ENCODE results near the gene EXOSC9. TPM values are rescaled to one million over a fixed set of nuclear protein-coding genes. Genes with fewer than 3 reads are reported as not detected.

Gene EXOSC9
- total RNA-seq, 2 experiments from 2014 or later, result 58.4 to 66.0 TPM

- Histone ChIP-seq H3K79me2 (ENCODE audit: insufficient read depth, low read depth, low read length) (no peaks in the 10 kb centered on the region), H3K27ac (ENCODE audit: low read depth, low read length, poor library complexity, severe bottlenecking) (no peak overlapping the region), H3K9me2 (ENCODE audit: insufficient read depth, low read length) (no peaks in the 10 kb centered on the region), H3K4me3 (ENCODE audit: low read depth, low read length, poor library complexity, severe bottlenecking) (no peak overlapping the region), H3K9me3 (ENCODE audit: low read length) (no peaks in the 10 kb centered on the region), H3K36me3 (ENCODE audit: insufficient read depth, low read length) (peaks cover 11% of the 10 kb centered on the region), H3K4me2 (ENCODE audit: low read length) (no peak overlapping the region), H2AFZ (ENCODE audit: low read length) (no peak overlapping the region), H4K20me1 (ENCODE audit: insufficient read depth, low read length) (no peaks in the 10 kb centered on the region), H3K4me1 (ENCODE audit: insufficient read depth, low read length, poor library complexity, severe bottlenecking) (no peaks in the 10 kb centered on the region)
- intact Hi-C loops (cut with micrococcal nuclease; ENCODE audit: unreplicated experiment), result no loop called here
- no TSS peak for BruUV-seq (replicated peaks)
- ChIA-PET POLR2A (no interaction called here), CTCF (ENCODE audit: unreplicated experiment) (no interaction called here)
- DNase-seq (ENCODE audit: low spot score), result no peak
- TF ChIP-seq CTCF (conservative IDR thresholded peaks at IDR 0.05; ENCODE audit: low read length) (no peak), EZH2phosphoT487 (IDR thresholded peaks at IDR 0.05; ENCODE audit: borderline replicate concordance, low read depth, low read length) (no peak)
Measured at GRCh38 chr4:121851354-121851753, 50.2 kb downstream of the EXOSC9 start.

GRCh38 chr4:121860121-121860520 is 59.0 kb downstream of the EXOSC9 start:
- Histone ChIP-seq H3K4me3 (ENCODE audit: low read depth, low read length, poor library complexity, severe bottlenecking) (no peak overlapping the region), H3K27ac (ENCODE audit: low read depth, low read length, poor library complexity, severe bottlenecking) (no peak overlapping the region), H4K20me1 (ENCODE audit: insufficient read depth, low read length) (no peaks in the 10 kb centered on the region), H3K9me3 (ENCODE audit: low read length) (no peaks in the 10 kb centered on the region), H3K4me1 (ENCODE audit: insufficient read depth, low read length, poor library complexity, severe bottlenecking) (no peaks in the 10 kb centered on the region), H2AFZ (ENCODE audit: low read length) (no peak overlapping the region), H3K36me3 (ENCODE audit: insufficient read depth, low read length) (peaks cover 43% of the 10 kb centered on the region), H3K9me2 (ENCODE audit: insufficient read depth, low read length) (no peaks in the 10 kb centered on the region), H3K79me2 (ENCODE audit: insufficient read depth, low read depth, low read length) (no peaks in the 10 kb centered on the region), H3K4me2 (ENCODE audit: low read length) (no peak overlapping the region)
- ChIA-PET CTCF (ENCODE audit: unreplicated experiment) (no interaction called here), POLR2A (interaction anchor here (0.6 to 2.4 kb wide), 3 partner anchors 10 to 1652 kb away, joined by 4 to 12 read pairs (median 4); partner anchors contain the start of gene BBS7)
- no TSS peak for BruUV-seq (replicated peaks)
- no peak for TF ChIP-seq EZH2phosphoT487 (IDR thresholded peaks at IDR 0.05; ENCODE audit: borderline replicate concordance, low read depth, low read length)
- no peak for TF ChIP-seq CTCF (conservative IDR thresholded peaks at IDR 0.05; ENCODE audit: low read length)
- DNase-seq (ENCODE audit: low spot score), result no peak
- intact Hi-C loops (cut with micrococcal nuclease; ENCODE audit: unreplicated experiment), result no loop called here

GRCh38 chr4:121861426-121861825 is 60.3 kb downstream of the EXOSC9 start:
- BruUV-seq (replicated peaks), result no TSS peak
- Histone ChIP-seq H3K27ac (ENCODE audit: low read depth, low read length, poor library complexity, severe bottlenecking) (no peak overlapping the region), H3K9me2 (ENCODE audit: insufficient read depth, low read length) (no peaks in the 10 kb centered on the region), H4K20me1 (ENCODE audit: insufficient read depth, low read length) (no peaks in the 10 kb centered on the region), H3K4me2 (ENCODE audit: low read length) (no peak overlapping the region), H3K79me2 (ENCODE audit: insufficient read depth, low read depth, low read length) (no peaks in the 10 kb centered on the region), H3K4me3 (ENCODE audit: low read depth, low read length, poor library complexity, severe bottlenecking) (no peak overlapping the region), H2AFZ (ENCODE audit: low read length) (no peak overlapping the region), H3K36me3 (ENCODE audit: insufficient read depth, low read length) (peaks cover 50% of the 10 kb centered on the region), H3K9me3 (ENCODE audit: low read length) (no peaks in the 10 kb centered on the region), H3K4me1 (ENCODE audit: insufficient read depth, low read length, poor library complexity, severe bottlenecking) (no peaks in the 10 kb centered on the region)
- POLR2A ChIA-PET, result interaction anchor here (2.4 kb wide), 1 partner anchor 8 kb away, joined by 12 read pairs; the partner anchor contains the start of gene BBS7
- intact Hi-C loops (cut with micrococcal nuclease; ENCODE audit: unreplicated experiment), result no loop called here
- CTCF ChIA-PET (ENCODE audit: unreplicated experiment), result no interaction called here
- no peak for DNase-seq (ENCODE audit: low spot score)
- TF ChIP-seq CTCF (conservative IDR thresholded peaks at IDR 0.05; ENCODE audit: low read length) (no peak), EZH2phosphoT487 (IDR thresholded peaks at IDR 0.05; ENCODE audit: borderline replicate concordance, low read depth, low read length) (no peak)

All from OCI-LY7 (cell line).